ENCODE data around the gene NBAS. TPM values are rescaled to one million over a fixed set of nuclear protein-coding genes. Genes with fewer than 3 reads are reported as not detected.

The NBAS gene
- total RNA-seq, 2 experiments from 2014 or later: 32.9 to 34.0 TPM

- Mint-ChIP-seq H3K4me1 (peaks cover 3% of the 10 kb centered on the region), H3K27me3 (no peaks in the 10 kb centered on the region), H3K27ac (no peak overlapping the region), H3K36me3 (peaks cover 20% of the 10 kb centered on the region), H3K4me3 (no peak overlapping the region), H3K9me3 (ENCODE audit: low read depth) (no peaks in the 10 kb centered on the region)
- DNase-seq (no peak), ATAC-seq (no peak)
- CTCF ChIA-PET: no interaction called here
Measured at GRCh38 chr2:15486770-15487169, 74.4 kb downstream of the NBAS start.

- H3K36me3 Mint-ChIP-seq: peaks cover 24% of the 10 kb centered on the region
- ATAC-seq (no peak), DNase-seq (no peak)
- H3K4me3 Mint-ChIP-seq: no peak overlapping the region
- no peaks in the 10 kb centered on the region for H3K9me3 Mint-ChIP-seq (ENCODE audit: low read depth)
- H3K27ac Mint-ChIP-seq: no peak overlapping the region
- H3K27me3 Mint-ChIP-seq: no peaks in the 10 kb centered on the region
- CTCF ChIA-PET: no interaction called here
- peaks cover 3% of the 10 kb centered on the region for H3K4me1 Mint-ChIP-seq
Measured at GRCh38 chr2:15485949-15486348, 75.2 kb downstream of the NBAS start.

GRCh38 chr2:15481000-15481399 lies 80.1 kb downstream of the NBAS start:
- DNase-seq: no peak
- no peaks in the 10 kb centered on the region for H3K4me1 Mint-ChIP-seq
- peaks cover 29% of the 10 kb centered on the region for H3K36me3 Mint-ChIP-seq
- CTCF ChIA-PET: no interaction called here
- no peak overlapping the region for H3K4me3 Mint-ChIP-seq
- no peak for ATAC-seq
- H3K27me3 Mint-ChIP-seq: no peaks in the 10 kb centered on the region
- H3K27ac Mint-ChIP-seq: no peak overlapping the region
- H3K9me3 Mint-ChIP-seq (ENCODE audit: low read depth): no peaks in the 10 kb centered on the region

- Mint-ChIP-seq H3K4me3 (no peak overlapping the region), H3K27ac (no peak overlapping the region), H3K27me3 (no peaks in the 10 kb centered on the region), H3K4me1 (no peaks in the 10 kb centered on the region), H3K9me3 (ENCODE audit: low read depth) (no peaks in the 10 kb centered on the region), H3K36me3 (peaks cover 30% of the 10 kb centered on the region)
- no peak for ATAC-seq
- CTCF ChIA-PET: no interaction called here
- DNase-seq: no peak
Measured at GRCh38 chr2:15480552-15480951, 80.6 kb downstream of the NBAS start.

- no peaks in the 10 kb centered on the region for H3K27me3 Mint-ChIP-seq
- no peaks in the 10 kb centered on the region for H3K9me3 Mint-ChIP-seq (ENCODE audit: low read depth)
- H3K4me1 Mint-ChIP-seq: peaks cover 6% of the 10 kb centered on the region
- no peak overlapping the region for H3K27ac Mint-ChIP-seq
- peaks cover 47% of the 10 kb centered on the region for H3K36me3 Mint-ChIP-seq
- CTCF ChIA-PET: no interaction called here
- DNase-seq: no peak
- H3K4me3 Mint-ChIP-seq: no peak overlapping the region
- no peak for ATAC-seq
Measured at GRCh38 chr2:15472876-15473275, 88.3 kb downstream of the NBAS start.

- Mint-ChIP-seq H3K4me3 (no peak overlapping the region), H3K4me1 (peaks cover 6% of the 10 kb centered on the region), H3K36me3 (peaks cover 47% of the 10 kb centered on the region), H3K27ac (no peak overlapping the region), H3K9me3 (ENCODE audit: low read depth) (no peaks in the 10 kb centered on the region), H3K27me3 (no peaks in the 10 kb centered on the region)
- no peak for DNase-seq
- CTCF ChIA-PET: no interaction called here
- no peak for ATAC-seq
Measured at GRCh38 chr2:15472133-15472532, 89.0 kb downstream of the NBAS start.

- ATAC-seq (no peak), DNase-seq (no peak)
- CTCF ChIA-PET: no interaction called here
- no peak overlapping the region for H3K4me3 Mint-ChIP-seq
- peaks cover 47% of the 10 kb centered on the region for H3K36me3 Mint-ChIP-seq
- H3K9me3 Mint-ChIP-seq (ENCODE audit: low read depth): no peaks in the 10 kb centered on the region
- H3K4me1 Mint-ChIP-seq: peaks cover 6% of the 10 kb centered on the region
- H3K27me3 Mint-ChIP-seq: no peaks in the 10 kb centered on the region
- H3K27ac Mint-ChIP-seq: no peak overlapping the region
Measured at GRCh38 chr2:15471606-15472005, 89.5 kb downstream of the NBAS start.

GRCh38 chr2:15460112-15460620 lies 101.0 kb downstream of the NBAS start:
- ATAC-seq: no peak
- CTCF ChIA-PET: no interaction called here
- H3K4me1 Mint-ChIP-seq: no peaks in the 10 kb centered on the region
- DNase-seq: no peak
- no peak overlapping the region for H3K27ac Mint-ChIP-seq
- H3K9me3 Mint-ChIP-seq (ENCODE audit: low read depth): no peaks in the 10 kb centered on the region
- H3K36me3 Mint-ChIP-seq: peaks cover 27% of the 10 kb centered on the region
- no peak overlapping the region for H3K4me3 Mint-ChIP-seq
- H3K27me3 Mint-ChIP-seq: no peaks in the 10 kb centered on the region

GRCh38 chr2:15458277-15458676 lies 102.9 kb downstream of the NBAS start:
- H3K27ac Mint-ChIP-seq: no peak overlapping the region
- H3K4me3 Mint-ChIP-seq: no peak overlapping the region
- no peaks in the 10 kb centered on the region for H3K4me1 Mint-ChIP-seq
- no peak for DNase-seq
- H3K9me3 Mint-ChIP-seq (ENCODE audit: low read depth): no peaks in the 10 kb centered on the region
- H3K27me3 Mint-ChIP-seq: no peaks in the 10 kb centered on the region
- CTCF ChIA-PET: no interaction called here
- ATAC-seq: no peak
- H3K36me3 Mint-ChIP-seq: peaks cover 25% of the 10 kb centered on the region

- Mint-ChIP-seq H3K36me3 (peaks cover 26% of the 10 kb centered on the region), H3K4me3 (no peak overlapping the region), H3K4me1 (no peaks in the 10 kb centered on the region), H3K27ac (no peak overlapping the region), H3K9me3 (ENCODE audit: low read depth) (no peaks in the 10 kb centered on the region), H3K27me3 (no peaks in the 10 kb centered on the region)
- CTCF ChIA-PET: no interaction called here
- no peak for DNase-seq
- ATAC-seq: no peak
Measured at GRCh38 chr2:15457868-15458267, 103.3 kb downstream of the NBAS start.

GRCh38 chr2:15456352-15456751 lies 104.8 kb downstream of the NBAS start:
- H3K36me3 Mint-ChIP-seq: peaks cover 31% of the 10 kb centered on the region
- H3K27ac Mint-ChIP-seq: no peak overlapping the region
- no peaks in the 10 kb centered on the region for H3K9me3 Mint-ChIP-seq (ENCODE audit: low read depth)
- no peak for DNase-seq
- CTCF ChIA-PET: interaction anchor here (0.7 kb wide), 1 partner anchor 28 kb away, joined by 3 read pairs; no protein-coding TSS in a partner anchor
- no peak overlapping the region for H3K4me3 Mint-ChIP-seq
- ATAC-seq: no peak
- H3K4me1 Mint-ChIP-seq: no peaks in the 10 kb centered on the region
- H3K27me3 Mint-ChIP-seq: no peaks in the 10 kb centered on the region

- no peak for DNase-seq
- H3K4me1 Mint-ChIP-seq: no peaks in the 10 kb centered on the region
- no peak overlapping the region for H3K27ac Mint-ChIP-seq
- H3K27me3 Mint-ChIP-seq: no peaks in the 10 kb centered on the region
- no peak for ATAC-seq
- H3K9me3 Mint-ChIP-seq (ENCODE audit: low read depth): no peaks in the 10 kb centered on the region
- CTCF ChIA-PET: no interaction called here
- H3K36me3 Mint-ChIP-seq: peaks cover 30% of the 10 kb centered on the region
- H3K4me3 Mint-ChIP-seq: no peak overlapping the region
Measured at GRCh38 chr2:15450808-15451207, 110.3 kb downstream of the NBAS start.

- CTCF ChIA-PET: interaction anchor here (0.6 kb wide), 1 partner anchor 550 kb away, joined by 3 read pairs; no protein-coding TSS in a partner anchor
- no peak for ATAC-seq
- Mint-ChIP-seq H3K9me3 (ENCODE audit: low read depth) (no peaks in the 10 kb centered on the region), H3K36me3 (peaks cover 32% of the 10 kb centered on the region), H3K27me3 (no peaks in the 10 kb centered on the region), H3K4me1 (no peaks in the 10 kb centered on the region), H3K27ac (no peak overlapping the region), H3K4me3 (no peak overlapping the region)
- DNase-seq: no peak
Measured at GRCh38 chr2:15449556-15450236, 111.4 kb downstream of the NBAS start.

GRCh38 chr2:15448250-15448839 lies 112.8 kb downstream of the NBAS start:
- ATAC-seq (no peak), DNase-seq (no peak)
- Mint-ChIP-seq H3K4me3 (no peak overlapping the region), H3K9me3 (ENCODE audit: low read depth) (no peaks in the 10 kb centered on the region), H3K27me3 (no peaks in the 10 kb centered on the region), H3K36me3 (peaks cover 31% of the 10 kb centered on the region), H3K4me1 (no peaks in the 10 kb centered on the region), H3K27ac (no peak overlapping the region)
- CTCF ChIA-PET: no interaction called here

Data from activated CD8-positive, alpha-beta memory T cell treated with anti-CD3 and anti-CD28 coated beads, Interleukin-2, amount 10 ng/mL, durations not matched to agents 7 days and 5 days (primary cell).